HEK293T (cell line): ENCODE measurements around the gene SREBF2.

Experiments used
- BHLHE40 ChIP-seq: fragments of 450-650 bp; IDR thresholded peaks from 2 replicates; pipeline ENCODE4 v1.6.1; 2016; ENCODE audit warnings: mild to moderate bottlenecking, moderate library complexity, borderline replicate concordance
- CTBP1 ChIP-seq: fragments of 450-650 bp; IDR thresholded peaks from 2 replicates; pipeline ENCODE4 v1.6.1; 2016; ENCODE audit warnings: borderline replicate concordance
- ELF4 ChIP-seq: fragments of 450-650 bp; IDR thresholded peaks from 2 replicates; pipeline ENCODE4 v1.6.1; 2017; ENCODE audit warnings: antibody characterized with exemption
- FOXA1 ChIP-seq: fragments of 450-650 bp; IDR thresholded peaks from 2 replicates; pipeline ENCODE4 v1.6.1; 2016; ENCODE audit warnings: mild to moderate bottlenecking
- FOXK2 ChIP-seq: fragments of 450-650 bp; IDR thresholded peaks from 2 replicates; pipeline ENCODE4 v1.6.1; 2016; ENCODE audit warnings: mild to moderate bottlenecking
- FOXM1 ChIP-seq: fragments of 450-650 bp; IDR thresholded peaks from 2 replicates; pipeline ENCODE4 v1.6.1; 2017; ENCODE audit warnings: mild to moderate bottlenecking, borderline replicate concordance
- HDGF ChIP-seq: fragments of 450-650 bp; IDR thresholded peaks from 2 replicates; pipeline ENCODE4 v1.6.1; 2017; ENCODE audit warnings: antibody characterized with exemption, borderline replicate concordance
- PKNOX1 ChIP-seq: fragments of 450-650 bp; IDR thresholded peaks from 2 replicates; pipeline ENCODE4 v1.6.1; 2016
- SP1 ChIP-seq: fragments of 450-650 bp; IDR thresholded peaks from 2 replicates; pipeline ENCODE4 v1.6.1; 2017
- SUZ12 ChIP-seq: fragments of 450-650 bp; IDR thresholded peaks from 2 replicates; pipeline ENCODE4 v1.6.1; 2016; ENCODE audit warnings: mild to moderate bottlenecking
- TARDBP ChIP-seq: fragments of 450-650 bp; IDR thresholded peaks from 2 replicates; pipeline ENCODE4 v1.6.1; 2016
- ZNF384 ChIP-seq: fragments of 450-650 bp; IDR thresholded peaks from 2 replicates; pipeline ENCODE4 v1.6.1; 2016

DNA sequence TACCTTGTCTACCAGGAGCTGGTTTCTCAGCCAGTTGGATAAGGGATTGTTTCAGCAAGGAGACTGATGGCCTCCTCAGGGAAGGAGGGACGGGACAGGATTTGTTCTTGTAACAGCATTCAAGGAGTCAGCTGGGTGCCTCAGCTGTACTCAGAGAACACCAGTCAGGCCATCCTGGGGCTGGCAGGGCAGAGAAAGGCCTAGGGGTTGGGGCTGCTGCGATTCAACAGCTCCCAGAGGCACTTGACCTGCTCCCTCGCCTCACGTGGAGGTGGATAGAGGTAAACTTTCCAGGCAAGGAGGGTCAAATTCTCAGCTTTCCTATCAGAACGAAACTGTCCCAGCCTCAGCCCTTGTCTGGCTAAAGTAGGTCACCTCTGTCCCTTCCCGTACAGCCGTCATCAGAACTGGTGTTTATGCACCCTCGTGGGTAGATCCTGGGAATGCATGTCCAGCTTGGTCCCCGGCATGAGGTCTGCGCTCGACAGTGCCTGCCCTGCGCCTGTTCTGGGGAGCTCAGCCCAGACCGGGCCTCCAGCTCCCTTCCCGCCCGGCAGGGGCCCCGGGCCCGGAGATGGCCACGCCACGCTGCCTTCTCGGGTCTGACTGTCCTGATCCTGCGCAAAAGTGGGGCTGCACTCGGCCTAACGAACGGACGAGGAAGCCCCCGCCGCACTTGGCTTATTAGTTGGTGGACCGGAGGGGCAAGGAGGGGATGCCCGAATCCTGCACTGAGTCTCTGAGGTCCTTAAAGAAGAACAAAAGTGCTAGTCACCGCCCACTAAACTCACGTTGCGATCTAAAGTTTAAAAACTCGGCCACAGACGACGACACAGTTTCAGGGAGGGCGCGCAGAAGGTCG, 33.2 kb upstream of the SREBF2 start:
- TF ChIP-seq HDGF, result no peak
- no peak for TF ChIP-seq TARDBP
- TF ChIP-seq BHLHE40, result no peak
- no peak for TF ChIP-seq ELF4
- TF ChIP-seq FOXA1, result no peak
- no peak for TF ChIP-seq FOXM1
- TF ChIP-seq ZNF384, result no peak
- no peak for TF ChIP-seq SP1
- TF ChIP-seq PKNOX1, result no peak
- no peak for TF ChIP-seq FOXK2
- TF ChIP-seq SUZ12, result no peak
- TF ChIP-seq CTBP1, result no peak
